H1 (cell line): ENCODE measurements around the gene SMARCC2. TPM values are rescaled to one million over a fixed set of nuclear protein-coding genes. Genes with fewer than 3 reads are reported as not detected.

Source experiments
- CTCF ChIA-PET: fragments of 300-600 bp; sonication (Branson Sonifier 250); formaldehyde crosslinking; loops from one replicate; lab custom pipeline; 2021; ENCODE audit not compliant: partially characterized antibody; lab: Charles Lee
- POLR2A ChIA-PET: fragments of 300-600 bp; sonication (Branson Sonifier 250); formaldehyde crosslinking; loops from one replicate; lab custom pipeline; 2021; ENCODE audit warnings: inconsistent platforms; ENCODE audit not compliant: partially characterized antibody; lab: Charles Lee
- DNase-seq, 2 experiments: peaks; one replicate each; pipeline versions ENCODE4 v3.0.0 to v3.0.0-alpha.2; 2010 to 2022; ENCODE audit warnings: low spot score in 2 of 2, low read depth in 1 of 2, mixed read lengths in 1 of 2
- FAIRE-seq: peaks from 2 replicates; lab custom pipeline; 2011; peaks lifted over from hg19 to GRCh38; lab: Jason Lieb, UNC
- H2AFZ ChIP-seq: 2 replicates; pipeline ENCODE4 v1.8.1; 2012; ENCODE audit warnings: low read length, inconsistent platforms
- H2AK5ac ChIP-seq: 2 replicates; pipeline ENCODE4 v1.6.1; 2013; ENCODE audit warnings: low read depth, low read length
- H2BK120ac ChIP-seq: replicated peaks from 2 replicates; pipeline ENCODE3; 2013; ENCODE audit warnings: low read depth, low read length, inconsistent platforms
- H2BK12ac ChIP-seq: 2 replicates; pipeline ENCODE4 v1.6.1; 2013; ENCODE audit warnings: low read depth, low read length
- H2BK15ac ChIP-seq: 2 replicates; pipeline ENCODE4 v1.6.1; 2013; ENCODE audit warnings: low read length
- H2BK20ac ChIP-seq: 2 replicates; pipeline ENCODE4 v1.6.1; 2013; ENCODE audit warnings: low read length
- H2BK5ac ChIP-seq: 2 replicates; pipeline ENCODE4 v1.6.1; 2013; ENCODE audit warnings: low read depth, low read length
- H3K14ac ChIP-seq: 2 replicates; pipeline ENCODE4 v1.6.1; 2013; ENCODE audit warnings: inconsistent platforms; ENCODE audit not compliant: insufficient read length
- H3K18ac ChIP-seq: 2 replicates; pipeline ENCODE4 v1.6.1; 2013; ENCODE audit warnings: low read length; ENCODE audit errors: extremely low read depth
- H3K23ac ChIP-seq: 2 replicates; pipeline ENCODE4 v1.6.1; 2013; ENCODE audit warnings: inconsistent platforms; ENCODE audit not compliant: insufficient read length
- H3K23me2 ChIP-seq: 2 replicates; pipeline ENCODE4 v1.6.1; 2013; ENCODE audit warnings: low read depth, low read length
- H3K27ac ChIP-seq: 2 replicates; pipeline ENCODE4 v1.6.1; 2011; ENCODE audit warnings: low read depth, low read length, inconsistent platforms
- H3K27me3 ChIP-seq, 4 experiments: replicated peaks in 1 of 4; 1 replicate in 1 of 4; 2 replicates in 3 of 4; pipeline versions ENCODE4 v1.6.1 to v1.8.1; 2011 to 2013; ENCODE audit warnings: low read length in 3 of 4, mild to moderate bottlenecking in 3 of 4, inconsistent platforms in 2 of 4, mixed read lengths in 2 of 4, moderate library complexity in 1 of 4; ENCODE audit not compliant: control insufficient read depth in 3 of 4, insufficient read depth in 3 of 4; ENCODE audit errors: extremely low read depth in 1 of 4
- H3K36me3 ChIP-seq, 4 experiments: 2 replicates each; pipeline versions ENCODE4 v1.6.1 to v1.8.1; 2011 to 2013; ENCODE audit warnings: mild to moderate bottlenecking in 4 of 4, low read length in 3 of 4, moderate library complexity in 2 of 4, control low read depth in 1 of 4, inconsistent platforms in 1 of 4; ENCODE audit not compliant: insufficient read depth in 4 of 4, control insufficient read depth in 2 of 4
- H3K4ac ChIP-seq: replicated peaks from 2 replicates; pipeline ENCODE3; 2013; ENCODE audit warnings: low read length, low read depth, mixed read lengths, inconsistent platforms; ENCODE audit not compliant: insufficient read length
- H3K4me1 ChIP-seq, 4 experiments: replicated peaks in 1 of 4; 1 replicate in 1 of 4; 2 replicates in 3 of 4; pipeline versions ENCODE4 v1.6.1 to v1.8.1; 2011 to 2013; ENCODE audit warnings: low read length in 3 of 4, inconsistent platforms in 2 of 4, mixed read lengths in 1 of 4; ENCODE audit not compliant: insufficient read depth in 4 of 4, control insufficient read depth in 3 of 4
- H3K4me2 ChIP-seq, 2 experiments: 2 replicates each; pipeline versions ENCODE4 v1.6.1 to v1.8.1; 2011 to 2013; ENCODE audit warnings: low read depth in 2 of 2, low read length in 2 of 2, control low read depth in 1 of 2, inconsistent platforms in 1 of 2, mild to moderate bottlenecking in 1 of 2; ENCODE audit not compliant: insufficient read depth in 1 of 2
- H3K4me3 ChIP-seq, 4 experiments: fragments of 200-600, 300-600 bp in 1 of 4; sonication (generic), shearing (Covaris generic), sonication (Bioruptor Twin) in 1 of 4; 2 replicates each; pipeline versions ENCODE4 v1.5.1 to v1.8.1; 2011 to 2016; ENCODE audit warnings: low read length in 4 of 4, low read depth in 3 of 4, control low read depth in 2 of 4, inconsistent platforms in 2 of 4, mild to moderate bottlenecking in 2 of 4, mixed read lengths in 1 of 4, moderate library complexity in 1 of 4; ENCODE audit not compliant: insufficient read depth in 2 of 4; ENCODE audit errors: extremely low read depth in 1 of 4
- H3K56ac ChIP-seq: replicated peaks from 2 replicates; pipeline ENCODE3; 2013; ENCODE audit warnings: low read depth, mild to moderate bottlenecking, mixed read lengths, low read length, inconsistent platforms; ENCODE audit not compliant: insufficient read length
- H3K79me1 ChIP-seq: 2 replicates; pipeline ENCODE4 v1.6.1; 2013; ENCODE audit warnings: low read depth, low read length, control low read depth
- H3K79me2 ChIP-seq, 2 experiments: 2 replicates each; pipeline versions ENCODE4 v1.6.1 to v1.8.1; 2012 to 2013; ENCODE audit warnings: low read length in 2 of 2, mild to moderate bottlenecking in 2 of 2, inconsistent platforms in 1 of 2; ENCODE audit not compliant: insufficient read depth in 2 of 2, control insufficient read depth in 1 of 2
- H3K9ac ChIP-seq, 4 experiments: replicated peaks in 1 of 4; 1 replicate in 1 of 4; 2 replicates in 3 of 4; pipeline versions ENCODE4 v1.6.1 to v1.8.1; 2011 to 2013; ENCODE audit warnings: low read depth in 3 of 4, low read length in 3 of 4, control low read depth in 2 of 4, mild to moderate bottlenecking in 2 of 4, moderate library complexity in 2 of 4, inconsistent platforms in 1 of 4; ENCODE audit errors: extremely low read depth in 1 of 4
- H3K9me3 ChIP-seq, 2 experiments: 2 replicates each; pipeline versions ENCODE4 v1.6.1 to v1.8.1; 2012 to 2013; ENCODE audit warnings: mild to moderate bottlenecking in 2 of 2, moderate library complexity in 2 of 2, control low read depth in 1 of 2, inconsistent platforms in 1 of 2, low read depth in 1 of 2, low read length in 1 of 2, mixed read lengths in 1 of 2; ENCODE audit not compliant: insufficient read depth in 2 of 2
- H4K20me1 ChIP-seq, 2 experiments: replicated peaks in 1 of 2; 2 replicates each; pipeline versions ENCODE3 to v1.8.1; 2011 to 2013; ENCODE audit warnings: inconsistent platforms in 2 of 2, low read length in 2 of 2, mild to moderate bottlenecking in 1 of 2; ENCODE audit not compliant: insufficient read depth in 2 of 2, control insufficient read depth in 1 of 2
- H4K5ac ChIP-seq: 2 replicates; pipeline ENCODE4 v1.6.1; 2013; ENCODE audit warnings: low read length, low read depth, mixed read lengths, inconsistent platforms; ENCODE audit not compliant: insufficient read length
- H4K8ac ChIP-seq: 2 replicates; pipeline ENCODE4 v1.8.0; 2013; ENCODE audit warnings: mild to moderate bottlenecking, moderate library complexity, low read length, inconsistent platforms; ENCODE audit not compliant: insufficient read depth; ENCODE audit errors: extremely low read depth
- H4K91ac ChIP-seq: replicated peaks from 2 replicates; pipeline ENCODE3; 2013; ENCODE audit warnings: low read length, mixed read lengths, inconsistent platforms; ENCODE audit not compliant: insufficient read length
- BACH1 ChIP-seq: IDR thresholded peaks from 2 replicates; pipeline ENCODE4 v1.6.1; 2012; ENCODE audit warnings: low read length, improper control_type of control experiment
- BCL11A ChIP-seq, 2 experiments: IDR thresholded peaks; one replicate each; pipeline ENCODE4 v1.6.1; 2011; ENCODE audit warnings: low read depth in 2 of 2, low read length in 2 of 2, mild to moderate bottlenecking in 2 of 2
- EGR1 ChIP-seq: IDR thresholded peaks from 2 replicates; pipeline ENCODE4 v1.6.1; 2011; ENCODE audit warnings: low read depth, low read length, borderline replicate concordance
- FOSL1 ChIP-seq: IDR thresholded peaks from 2 replicates; pipeline ENCODE4 v1.6.1; 2011; ENCODE audit warnings: mild to moderate bottlenecking, low read depth, low read length, moderate library complexity; ENCODE audit not compliant: insufficient read depth
- KDM1A ChIP-seq: fragments of 200-600, 300-600 bp; sonication (generic); IDR thresholded peaks from 2 replicates; pipeline ENCODE4 v1.7.1; 2016; ENCODE audit warnings: mild to moderate bottlenecking, low read length, borderline replicate concordance
- MAFK ChIP-seq: IDR thresholded peaks from 2 replicates; pipeline ENCODE4 v1.6.1; 2012; ENCODE audit warnings: low read depth, mild to moderate bottlenecking, improper control_type of control experiment, low read length
- POLR2AphosphoS5 ChIP-seq: IDR thresholded peaks from 2 replicates; pipeline ENCODE4 v1.6.1; 2011; ENCODE audit warnings: low read depth, low read length
- SAP30 ChIP-seq: fragments of 300-600 bp; sonication (generic); IDR thresholded peaks from 2 replicates; pipeline ENCODE4 v1.7.1; 2012; ENCODE audit warnings: low read length, moderate library complexity, mild to moderate bottlenecking, inconsistent platforms; ENCODE audit not compliant: insufficient read depth, insufficient replicate concordance
- TAF1 ChIP-seq: IDR thresholded peaks from 2 replicates; pipeline ENCODE4 v1.6.1; 2011; ENCODE audit warnings: mild to moderate bottlenecking, low read depth, low read length
- TAF7 ChIP-seq: optimal IDR thresholded peaks from 2 replicates; pipeline ENCODE3; 2011; ENCODE audit warnings: low read depth, mild to moderate bottlenecking, inconsistent platforms, low read length, moderate library complexity, borderline replicate concordance
- TEAD4 ChIP-seq: IDR thresholded peaks from 2 replicates; pipeline ENCODE4 v1.6.1; 2012; ENCODE audit warnings: low read depth, low read length, inconsistent platforms, mixed read lengths
- USF2 ChIP-seq: IDR thresholded peaks from 2 replicates; pipeline ENCODE4 v1.6.1; 2011; ENCODE audit warnings: low read length, improper control_type of control experiment
- YY1 ChIP-seq: IDR thresholded peaks from 2 replicates; pipeline ENCODE4 v1.6.1; 2011; ENCODE audit warnings: low read depth, mild to moderate bottlenecking, low read length
- WGBS, 2 experiments: shearing (Covaris generic) in 1 of 2; methylation state at CpG; one replicate each; pipeline versions ENCODE4 v1.1.6 to v1.1.7; 2013 to 2015; ENCODE audit warnings: low lambda C conversion rate in 2 of 2, mixed read lengths in 2 of 2, inconsistent platforms in 1 of 2, low coverage in 1 of 2, missing lambda C conversion rate in 1 of 2; ENCODE audit not compliant: insufficient replicate concordance in 2 of 2, insufficient coverage in 1 of 2, insufficient read length in 1 of 2; ENCODE audit errors: extremely low coverage in 1 of 2, missing lambda C conversion rate in 1 of 2; 5-methylcytosine and 5-hydroxymethylcytosine counted together
- polyA plus RNA-seq, 7 experiments: library from polyadenylated mRNA; depleted of rRNA in 3 of 7; stranded (reverse) in 5 of 7; unstranded in 2 of 7; fragments of >200 nt in 5 of 7; fragments of 200-250 nt in 2 of 7; gene quantifications; 1 replicate in 5 of 7; 2 replicates in 1 of 7; 4 replicates in 1 of 7; pipeline versions ENCODE4 v1.2.1 to v1.2.3, GENCODE V29; 2011 to 2013; ENCODE audit warnings: missing spikeins in 2 of 7, mixed read lengths in 2 of 7
- total RNA-seq: library from RNA; stranded (reverse); fragmentation: NEBNext Ultra II Directional; extraction: Animal tissue kit (Norgen Biotek cat#: 25700); gene quantifications from 2 replicates; pipeline ENCODE4 v1.2.1, GENCODE V29; 2021

SMARCC2 gene
- total and polyA plus RNA-seq, 2 of the 8 experiments (the other 6 are each of a cell fraction or from before 2014, with no cell fraction given), result 33.9 to 78.5 TPM

- DNase-seq, result no peak
- Histone ChIP-seq H3K56ac (no peak overlapping the region), H3K4ac (no peak overlapping the region), H4K5ac (no peak overlapping the region), H3K9ac (no peak overlapping the region), H3K79me1 (no peaks in the 10 kb centered on the region; the same call in 1 of the 2 replicates), H2AK5ac (no peak overlapping the region), H2BK120ac (no peak overlapping the region), H4K8ac (no peak overlapping the region), H4K91ac (no peak overlapping the region), H4K20me1 (peaks cover 0 to 3% of the 10 kb centered on the region in 2 experiments), H2BK20ac (no peak overlapping the region), H3K4me3 (no peak overlapping the region), H2BK5ac (no peak overlapping the region), H3K4me1 (peaks cover 0 to 16% (median 10%) of the 10 kb centered on the region in 4 experiments; a peak in 5 of 7 replicates), H3K14ac (no peak overlapping the region), H3K23me2 (peaks cover 8% of the 10 kb centered on the region), H2BK12ac (no peak overlapping the region), H3K79me2 (peaks cover 0 to 4% of the 10 kb centered on the region in 2 experiments; a peak in 1 of 4 replicates), H3K27ac (no peak overlapping the region), H3K23ac (no peak overlapping the region), H3K4me2 (no peak overlapping the region), H3K36me3 (peaks cover 0 to 11% (median 4%) of the 10 kb centered on the region in 4 experiments; a peak in 6 of 8 replicates), H3K18ac (no peak overlapping the region), H3K27me3 (no peaks in the 10 kb centered on the region), H2AFZ (no peak overlapping the region), H3K9me3 (no peaks in the 10 kb centered on the region), H2BK15ac (no peak overlapping the region)
- ChIA-PET POLR2A (interaction anchor here (0.6 to 2.2 kb wide), 6 partner anchors 11 to 465 kb away, joined by 3 to 4 read pairs (median 4); no protein-coding TSS in a partner anchor), CTCF (interaction anchor here (0.6 to 1.8 kb wide), 6 partner anchors 14 to 255 kb away, joined by 3 to 7 read pairs (median 4); partner anchors contain the start of genes RNF41 and SMARCC2)
- WGBS, 2 experiments, result 92% methylated on average over 2 of the region's 2 CpGs; no CpG with 5 or more reads in 1 of the 2 experiments
- FAIRE-seq, result no peak
- no peak for TF ChIP-seq YY1
- TF ChIP-seq SAP30, result no peak
- no peak for TF ChIP-seq BCL11A (IDR thresholded peaks at IDR 0.05; ENCODE audit: low read depth in 2 of 2, low read length in 2 of 2)
- TF ChIP-seq FOSL1, result no peak
- no peak for TF ChIP-seq KDM1A
- TF ChIP-seq USF2, result no peak
- TF ChIP-seq POLR2AphosphoS5, result no peak
- no peak for TF ChIP-seq MAFK
- no peak for TF ChIP-seq BACH1
- TF ChIP-seq TAF7, result no peak
- no peak for TF ChIP-seq TAF1
- no peak for TF ChIP-seq TEAD4
- no peak for TF ChIP-seq EGR1
Observed at GRCh38 chr12:56122637-56123036, 66.6 kb downstream of the SMARCC2 start.
